SIG-M5 treated with dmso at 0.1 percent for 504 hours (cell line): ENCODE measurements around the gene ALLC.

Experiments
- DNase-seq: peaks from one replicate; lab custom pipeline; 2025; ENCODE audit not compliant: unreplicated experiment; lab: John Stamatoyannopoulos, UW

The ALLC gene

DNA sequence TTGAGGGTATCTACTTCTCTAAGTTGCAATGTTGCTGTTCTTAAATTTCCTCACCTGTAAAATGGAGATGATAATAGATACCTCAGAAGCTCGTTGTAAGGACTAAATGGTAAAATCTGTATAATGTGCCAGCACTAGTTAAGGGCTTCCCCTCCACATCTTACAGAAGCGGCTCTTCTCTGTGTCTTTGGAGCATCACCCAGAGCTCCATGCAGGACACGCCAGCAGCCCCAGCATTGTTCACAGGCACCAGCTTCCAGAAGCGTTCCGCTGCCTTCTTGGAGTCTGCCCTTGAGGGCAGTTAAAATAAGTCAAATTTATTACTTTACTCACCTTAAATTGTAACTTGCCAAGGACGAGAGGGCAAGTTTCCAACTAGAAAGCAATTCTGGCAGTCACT lies 51.2 kb downstream of the ALLC start:
- DNase-seq, result no peak

DNA sequence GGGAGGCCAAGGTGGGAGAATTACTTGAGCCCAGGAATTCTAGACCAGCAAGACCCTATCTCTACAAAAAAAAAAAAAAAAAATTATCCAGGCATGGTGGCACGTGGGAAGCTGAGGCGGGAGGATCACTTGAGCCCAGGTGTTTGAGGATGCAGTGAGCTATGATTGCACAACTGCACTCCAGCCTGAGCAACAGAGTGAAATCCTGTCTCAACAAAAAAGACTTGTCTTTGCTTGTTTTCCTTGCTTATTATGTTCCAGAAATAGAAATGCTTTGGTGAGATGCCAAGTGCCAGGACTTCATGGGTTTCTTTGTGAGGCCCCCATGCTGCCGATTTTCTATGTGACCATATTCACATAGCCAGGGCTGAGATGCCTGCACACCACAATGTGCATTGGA lies 54.4 kb downstream of the ALLC start:
- no peak for DNase-seq

DNA sequence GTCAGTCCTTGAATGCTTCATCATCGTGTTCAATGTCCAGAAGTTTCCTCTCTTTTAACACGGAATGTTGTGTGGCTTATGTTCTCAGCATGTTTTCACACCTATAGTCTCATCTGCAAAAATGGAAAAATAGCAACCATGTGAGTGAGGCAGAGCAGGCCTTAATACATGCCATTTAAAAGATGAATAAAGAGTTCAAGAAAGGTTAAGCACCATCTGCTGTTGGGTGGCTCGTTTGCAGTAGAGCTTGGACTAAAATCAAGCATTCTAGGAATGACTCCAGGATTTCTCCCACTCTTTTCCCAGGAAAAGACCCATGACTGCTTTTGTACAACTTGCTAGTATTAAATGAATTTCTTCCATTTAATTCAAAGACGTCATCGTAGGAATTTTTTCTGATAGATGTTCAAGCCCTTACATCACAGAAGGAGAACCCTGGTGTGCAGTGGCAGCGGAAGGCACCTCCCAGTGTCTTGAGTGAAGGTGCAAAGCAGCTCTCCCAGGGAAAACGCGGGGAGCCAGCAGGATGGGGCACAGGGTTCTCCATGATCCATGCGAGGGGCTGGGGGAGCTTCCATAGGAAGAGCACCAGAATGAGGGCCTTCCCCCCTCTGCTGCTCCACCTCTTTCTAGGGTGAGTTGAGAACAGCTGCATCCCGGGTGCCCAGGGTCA lies 55.0 kb downstream of the ALLC start:
- no peak for DNase-seq

DNA sequence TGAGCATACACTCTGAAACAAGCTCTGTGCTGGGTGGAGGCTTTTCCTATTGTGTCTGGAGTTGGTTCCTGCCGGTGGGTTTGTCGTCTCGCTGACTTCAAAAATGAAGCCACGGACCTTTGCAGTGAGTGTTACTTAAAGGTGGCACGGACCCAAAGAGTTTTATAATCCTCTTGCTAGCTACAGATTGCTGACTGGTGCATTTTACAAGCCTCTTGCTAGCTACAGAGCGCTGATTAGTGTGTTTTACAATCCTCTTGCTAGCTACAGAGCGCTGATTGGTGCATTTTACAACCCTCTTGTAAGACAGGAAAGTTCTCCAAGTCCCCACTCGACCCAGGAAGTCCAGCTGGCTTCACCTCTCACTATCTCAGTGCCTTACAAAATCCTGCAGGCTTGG lies 60.7 kb downstream of the ALLC start:
- DNase-seq, result no peak

DNA sequence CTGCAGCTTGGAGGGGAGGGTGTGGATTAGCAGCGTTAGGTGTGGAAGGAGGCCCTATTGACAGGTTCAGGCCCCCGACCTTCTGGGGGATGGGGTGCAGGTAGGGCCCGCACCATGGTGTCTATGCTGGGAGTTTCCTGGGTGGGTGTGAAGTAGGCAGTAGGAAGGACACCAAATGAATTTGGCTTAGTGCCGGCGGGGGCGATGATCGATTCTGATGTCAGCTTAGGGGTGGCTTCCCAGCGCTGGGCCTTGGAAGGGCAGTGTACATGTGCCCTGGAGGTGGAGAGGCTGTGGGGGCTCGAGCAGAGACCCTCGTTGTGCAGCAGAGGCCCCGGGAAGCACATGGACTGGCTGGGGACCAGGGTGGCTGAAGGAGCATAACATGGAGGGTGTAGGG lies 67.0 kb downstream of the ALLC start:
- no peak for DNase-seq

DNA sequence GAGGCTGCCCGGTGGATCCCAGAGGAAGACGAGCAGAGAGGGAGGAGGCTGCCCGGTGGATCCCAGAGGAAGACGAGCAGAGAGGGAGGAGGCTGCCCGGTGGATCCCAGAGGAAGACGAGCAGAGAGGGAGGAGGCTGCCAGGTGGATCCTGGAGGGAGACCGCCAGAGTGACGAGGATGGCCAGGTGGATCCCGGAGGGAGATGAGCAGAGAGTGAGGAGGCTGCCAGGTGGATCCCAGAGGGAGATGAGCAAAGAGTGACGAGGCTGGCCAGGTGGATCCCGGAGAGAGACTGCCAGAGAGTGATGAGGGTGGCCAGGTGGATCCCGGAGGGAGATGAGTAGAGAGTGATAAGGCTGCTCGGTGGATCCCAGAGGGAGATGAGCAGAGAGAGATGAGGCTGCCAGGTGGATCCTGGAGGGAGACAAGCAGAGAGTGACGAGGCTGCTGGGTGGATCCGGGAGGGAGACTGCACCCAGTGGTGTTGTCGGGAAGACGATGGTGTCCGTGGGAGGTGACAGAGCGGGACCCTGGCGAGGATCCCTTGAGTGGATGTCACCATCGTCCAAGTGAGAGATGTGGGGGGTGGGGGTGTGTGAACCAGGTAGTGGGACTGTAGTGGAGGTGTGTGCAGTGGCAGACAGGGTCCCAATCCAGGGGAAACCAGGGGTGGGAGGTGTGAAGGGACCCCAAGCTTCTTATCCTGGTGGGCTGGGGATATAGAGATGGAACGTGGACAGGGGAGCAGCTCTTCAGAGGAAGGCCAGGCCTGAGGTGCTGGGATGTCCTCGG lies 67.7 kb downstream of the ALLC start:
- no peak for DNase-seq

DNA sequence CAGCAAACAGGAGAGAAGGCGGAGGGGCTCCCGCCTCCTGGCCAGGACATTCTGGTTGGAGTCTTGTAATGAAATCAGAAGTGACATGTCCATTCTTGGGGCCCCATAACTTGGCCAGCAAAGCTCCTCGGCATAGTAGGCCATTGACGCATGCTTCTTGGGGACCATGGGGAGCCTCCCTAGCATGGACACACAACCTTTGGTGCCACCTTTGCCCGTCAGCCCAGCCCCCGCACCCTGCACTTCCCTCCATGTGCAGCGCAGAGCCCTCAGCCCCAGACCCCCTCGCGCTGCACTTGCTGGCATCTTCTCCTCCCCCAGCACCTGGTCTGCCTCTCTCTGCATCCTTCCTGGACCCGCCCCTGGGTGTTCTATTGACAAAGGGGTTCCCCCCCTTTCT lies 68.5 kb downstream of the ALLC start:
- no peak for DNase-seq

DNA sequence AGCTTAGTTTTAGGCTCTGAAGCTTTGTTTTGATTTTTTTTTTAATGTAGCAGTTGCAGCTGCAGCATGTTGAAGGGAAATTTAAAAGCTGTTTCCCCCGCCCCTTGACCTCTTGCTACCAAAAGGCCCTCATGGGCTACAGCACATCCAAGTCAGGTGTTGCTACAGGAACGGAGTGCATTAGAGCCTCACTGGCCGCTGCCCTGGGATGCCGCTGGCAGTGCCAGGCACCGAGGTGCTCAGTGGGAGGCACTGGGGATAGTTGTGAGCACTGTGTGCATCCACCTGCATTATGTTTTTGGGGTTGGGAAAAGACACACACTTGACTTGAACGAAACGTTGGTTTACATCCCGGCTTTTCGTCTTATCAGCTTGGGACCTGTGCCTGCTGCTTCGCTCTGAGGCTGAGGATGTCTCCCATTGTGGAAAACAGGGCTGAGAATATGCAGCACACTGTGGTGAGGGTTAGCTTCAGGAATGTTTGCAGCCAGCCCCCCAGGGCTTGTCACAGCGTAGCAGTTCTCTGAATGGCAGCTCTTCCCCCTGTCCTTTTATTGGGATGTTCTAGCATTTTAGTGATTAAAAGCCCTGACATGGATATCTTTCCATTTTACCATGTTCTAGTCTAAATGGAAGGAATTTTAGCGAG lies 69.5 kb downstream of the ALLC start:
- DNase-seq, result no peak

DNA sequence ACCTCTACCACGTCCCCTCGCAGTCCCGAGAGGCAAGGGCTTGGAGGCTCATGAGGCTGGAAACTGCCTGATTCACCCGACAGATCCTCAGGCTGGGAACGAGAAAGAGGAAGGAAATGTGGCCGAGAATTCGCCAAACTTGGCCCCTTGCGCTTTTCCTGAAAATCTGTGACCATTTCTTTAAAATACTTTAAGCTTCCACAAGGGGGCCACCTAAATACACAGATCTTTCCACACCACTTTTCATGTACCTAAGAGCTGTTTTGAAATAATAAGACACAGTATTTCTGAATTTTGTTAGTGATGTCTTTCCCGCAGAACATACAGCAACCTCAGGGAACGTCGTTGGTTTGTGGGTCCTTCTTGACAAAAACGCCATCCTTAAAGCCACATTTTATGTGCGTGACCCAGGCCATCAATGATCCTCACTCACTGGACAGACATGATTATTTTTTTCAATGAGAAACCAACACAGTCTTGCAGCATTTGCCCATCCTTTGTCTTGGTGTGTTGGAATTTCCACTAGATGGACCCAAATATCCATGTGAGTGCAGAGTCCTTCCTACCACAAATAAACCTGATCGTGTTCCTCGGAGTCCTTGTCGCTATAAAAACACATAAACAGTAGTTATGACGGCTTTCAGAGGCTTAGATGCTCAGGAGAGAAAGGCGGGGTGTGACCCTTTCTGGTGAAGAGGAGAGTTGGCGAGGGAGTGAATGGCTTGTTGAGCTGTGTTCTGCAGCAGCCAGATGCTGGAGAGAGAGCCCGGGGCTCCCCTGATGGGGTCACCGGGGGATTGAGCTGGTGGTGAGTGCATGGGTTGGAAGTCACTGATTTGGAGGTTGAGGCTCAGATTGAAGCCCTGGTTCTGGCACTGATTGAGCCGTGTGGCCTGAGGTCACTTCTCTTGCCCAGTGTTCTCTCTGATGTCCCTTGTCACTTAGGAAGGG lies 70.4 kb downstream of the ALLC start:
- DNase-seq, result peak; percentile 74

DNA sequence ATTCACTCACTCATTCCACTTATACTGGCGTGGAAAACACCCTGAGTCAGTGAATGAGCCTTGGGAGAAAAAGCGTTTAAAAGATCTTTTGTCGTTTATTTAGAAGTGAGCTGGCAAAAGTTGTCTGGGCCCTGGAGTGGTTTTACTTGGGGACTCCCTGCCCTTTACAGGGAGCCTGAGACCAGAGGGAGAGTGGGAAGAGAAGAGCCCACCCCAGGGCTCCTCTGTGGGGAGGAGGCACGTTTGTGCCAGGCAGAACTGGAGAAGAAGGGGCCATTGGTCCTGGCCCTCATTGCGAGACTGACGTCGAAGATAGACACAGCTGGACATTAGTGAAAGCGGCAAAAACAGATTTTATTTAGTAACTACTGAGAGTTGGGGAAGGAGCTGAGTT lies 71.1 kb downstream of the ALLC start:
- DNase-seq, result no peak

DNA sequence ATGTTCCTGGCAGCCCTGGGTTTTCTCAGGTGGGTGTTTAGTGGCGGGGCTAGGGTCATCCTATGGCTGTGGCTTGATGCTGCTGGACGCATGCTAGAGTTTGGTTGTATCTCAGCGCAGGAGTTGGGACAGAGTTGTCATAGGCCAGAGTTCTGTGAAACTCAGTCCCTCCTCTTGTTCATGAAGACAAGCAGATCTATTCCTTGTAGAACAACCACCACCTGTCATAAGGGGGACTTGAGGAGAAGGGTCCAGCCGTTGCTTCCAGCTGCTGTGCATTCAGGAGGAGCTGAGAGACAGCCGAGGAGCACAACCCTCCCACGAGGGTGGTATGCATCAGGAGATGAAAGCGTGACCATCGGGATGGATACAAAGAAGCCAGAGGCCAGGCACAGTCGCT lies 71.8 kb downstream of the ALLC start:
- DNase-seq, result no peak

DNA sequence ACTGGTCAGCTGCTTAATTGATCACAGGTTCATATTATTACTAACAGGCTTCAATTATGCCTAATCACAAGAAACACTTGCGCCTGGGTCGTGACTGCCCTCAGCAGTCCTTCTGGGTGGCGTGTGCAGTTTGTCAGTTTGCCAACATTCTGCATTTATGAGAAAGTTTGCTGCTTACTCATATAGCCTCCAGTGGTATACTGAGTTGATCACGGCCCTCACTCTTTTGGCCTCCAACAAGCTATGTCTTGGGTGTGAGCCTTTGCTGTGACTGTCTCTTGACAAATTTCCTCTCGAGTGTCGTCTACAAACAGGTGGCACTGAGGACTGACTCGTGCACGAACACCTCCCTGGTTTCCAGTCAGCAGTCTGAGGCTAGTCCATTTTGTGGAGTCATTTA lies 72.6 kb downstream of the ALLC start:
- DNase-seq, result no peak

DNA sequence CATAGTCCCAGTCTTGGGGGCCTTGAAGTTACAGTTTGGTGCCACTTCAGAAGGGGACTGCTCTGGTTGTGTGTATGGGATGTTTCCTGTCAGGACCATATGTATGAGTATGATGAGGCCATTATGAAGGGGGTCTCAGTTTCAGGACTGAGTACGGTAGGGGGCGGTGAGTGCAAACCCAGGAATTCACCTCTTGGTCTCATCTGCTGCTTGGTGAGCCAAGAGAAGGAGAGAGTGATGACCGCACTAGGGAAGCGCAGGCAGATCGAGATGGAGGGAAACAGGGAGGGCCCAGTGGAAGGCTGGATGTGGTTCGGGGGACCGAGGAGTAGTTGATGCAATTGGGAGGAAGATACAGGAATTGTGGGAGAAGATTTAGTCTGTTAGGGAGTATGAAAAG lies 73.8 kb downstream of the ALLC start:
- no peak for DNase-seq

DNA sequence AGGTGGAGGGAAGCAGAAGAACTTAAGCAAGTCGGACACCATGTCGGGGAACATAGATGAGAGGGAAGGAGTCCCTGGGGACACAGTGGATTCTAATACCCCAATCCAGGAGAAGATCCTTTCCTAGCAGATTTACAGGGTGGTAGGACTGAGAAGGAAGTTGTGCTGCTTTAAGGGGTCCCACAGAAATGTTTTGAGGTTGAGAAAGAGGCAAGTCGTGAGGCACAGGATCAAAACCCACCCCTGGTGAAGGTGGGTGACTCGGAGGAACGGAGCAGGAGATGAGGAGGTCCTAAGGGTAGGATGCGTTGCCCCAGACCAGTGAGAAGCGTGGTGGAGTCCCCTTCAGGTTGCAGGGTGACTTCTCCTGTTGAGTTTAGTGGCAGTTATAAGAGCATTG lies 78.1 kb downstream of the ALLC start:
- DNase-seq, result no peak

DNA sequence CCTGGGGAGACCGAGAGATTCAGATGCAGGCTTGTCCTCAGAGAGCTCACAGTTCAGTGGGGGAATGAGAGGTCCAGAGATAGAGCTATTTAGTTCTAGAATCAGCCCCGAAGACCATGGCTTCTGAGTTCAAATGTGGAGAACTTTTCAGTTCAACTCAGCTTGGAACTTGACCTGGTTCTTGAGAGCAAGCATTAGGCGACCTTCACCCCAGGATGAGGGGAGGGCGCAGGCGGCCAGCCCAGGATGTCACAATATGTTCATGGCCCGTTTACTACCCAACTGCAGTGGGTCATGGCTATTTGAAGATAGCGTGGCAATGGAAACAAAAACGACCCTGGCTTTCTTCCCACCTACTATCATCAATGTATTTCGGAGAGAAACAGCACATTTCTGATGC lies 79.1 kb downstream of the ALLC start:
- DNase-seq, result no peak

DNA sequence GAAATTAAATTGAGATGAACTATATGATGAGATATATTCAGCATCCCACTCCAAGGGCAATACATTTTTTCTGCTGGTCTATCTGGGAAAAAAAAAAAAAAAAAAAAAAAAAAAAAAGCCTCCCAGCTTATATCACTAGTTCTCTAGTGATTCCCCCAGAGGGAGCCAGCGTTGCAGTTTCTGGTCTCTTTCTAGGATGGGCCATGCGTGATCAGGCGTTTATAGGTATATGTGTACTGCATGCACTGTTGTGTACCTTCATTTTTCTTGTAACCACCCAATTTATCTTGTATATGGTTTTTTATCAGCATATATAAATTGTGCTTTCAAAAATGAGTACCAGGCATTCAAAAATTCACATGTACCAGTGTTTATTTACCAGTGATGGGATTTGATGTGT lies 80.5 kb downstream of the ALLC start:
- peak; percentile 36 for DNase-seq

DNA sequence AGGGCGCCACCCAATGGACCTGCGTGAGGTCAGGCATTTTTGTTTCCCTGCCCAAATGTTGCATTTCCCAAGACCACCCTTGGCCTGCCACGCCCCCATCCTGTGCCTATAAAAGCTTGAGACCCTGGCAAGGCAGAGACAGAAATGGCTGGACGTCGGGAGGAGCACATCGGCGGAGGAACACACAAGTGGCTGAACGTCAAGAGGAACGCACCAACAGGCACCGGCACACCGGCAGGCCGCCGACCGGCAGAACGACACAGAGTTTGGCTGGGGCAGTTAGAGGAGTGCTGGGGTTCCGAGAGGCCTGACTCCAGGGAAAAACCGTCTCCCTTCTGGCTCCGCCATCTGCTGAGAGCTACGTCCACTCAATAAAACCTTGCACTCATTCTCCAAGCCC lies 81.3 kb downstream of the ALLC start:
- no peak for DNase-seq

DNA sequence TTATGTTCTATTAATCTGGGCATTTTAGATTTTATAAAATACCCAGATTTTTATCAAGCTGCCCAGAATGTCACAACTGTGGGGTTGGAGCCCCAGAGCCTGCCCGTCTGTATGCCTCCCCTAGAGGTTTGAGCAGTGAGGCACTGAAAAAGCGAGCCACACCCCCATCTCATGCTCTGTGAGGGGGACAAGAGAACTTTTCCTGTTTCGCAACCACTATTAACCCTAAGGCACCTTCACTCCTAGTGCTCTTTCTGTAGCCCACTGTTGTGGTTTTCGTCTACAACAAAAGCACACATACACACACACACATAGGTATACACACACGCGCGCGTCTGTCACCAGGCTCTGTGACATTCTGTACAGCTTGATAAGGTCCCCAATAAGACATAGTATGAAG lies 83.4 kb downstream of the ALLC start:
- no peak for DNase-seq

DNA sequence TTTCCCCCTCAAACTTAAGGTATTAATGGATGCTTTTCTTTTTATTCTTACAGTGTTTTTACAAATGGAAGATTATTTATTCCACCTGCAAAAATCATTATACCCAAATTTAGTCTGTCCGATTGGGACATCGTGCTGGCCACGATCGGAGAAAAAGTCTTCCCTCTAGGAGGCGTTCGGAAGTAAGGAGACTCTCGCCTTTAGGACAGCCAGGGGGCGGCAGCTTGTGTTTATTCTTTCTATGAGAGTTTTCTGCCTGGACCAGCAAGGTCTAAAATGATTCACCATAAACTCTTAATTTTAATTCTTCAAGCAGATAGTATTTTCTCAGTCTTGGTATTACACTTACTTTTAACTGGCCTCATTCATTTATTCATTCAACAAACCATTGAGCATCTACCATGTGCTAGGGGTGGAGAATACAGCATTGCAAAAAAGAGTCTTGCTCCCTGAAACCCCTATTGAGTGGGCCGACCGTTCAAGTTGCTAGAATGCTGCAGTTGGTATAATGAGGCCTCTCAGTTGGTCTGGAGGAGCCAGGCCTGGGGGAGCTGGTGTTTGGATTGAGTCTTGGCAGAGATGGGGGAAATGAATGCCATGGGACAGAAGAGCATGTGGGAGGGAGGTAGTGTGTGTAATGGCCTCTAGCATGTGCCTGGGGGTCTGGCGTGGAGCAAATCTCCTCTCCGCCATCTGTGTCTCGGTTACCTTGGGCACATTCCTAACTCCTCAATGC lies 84.0 kb downstream of the ALLC start:
- no peak for DNase-seq

DNA sequence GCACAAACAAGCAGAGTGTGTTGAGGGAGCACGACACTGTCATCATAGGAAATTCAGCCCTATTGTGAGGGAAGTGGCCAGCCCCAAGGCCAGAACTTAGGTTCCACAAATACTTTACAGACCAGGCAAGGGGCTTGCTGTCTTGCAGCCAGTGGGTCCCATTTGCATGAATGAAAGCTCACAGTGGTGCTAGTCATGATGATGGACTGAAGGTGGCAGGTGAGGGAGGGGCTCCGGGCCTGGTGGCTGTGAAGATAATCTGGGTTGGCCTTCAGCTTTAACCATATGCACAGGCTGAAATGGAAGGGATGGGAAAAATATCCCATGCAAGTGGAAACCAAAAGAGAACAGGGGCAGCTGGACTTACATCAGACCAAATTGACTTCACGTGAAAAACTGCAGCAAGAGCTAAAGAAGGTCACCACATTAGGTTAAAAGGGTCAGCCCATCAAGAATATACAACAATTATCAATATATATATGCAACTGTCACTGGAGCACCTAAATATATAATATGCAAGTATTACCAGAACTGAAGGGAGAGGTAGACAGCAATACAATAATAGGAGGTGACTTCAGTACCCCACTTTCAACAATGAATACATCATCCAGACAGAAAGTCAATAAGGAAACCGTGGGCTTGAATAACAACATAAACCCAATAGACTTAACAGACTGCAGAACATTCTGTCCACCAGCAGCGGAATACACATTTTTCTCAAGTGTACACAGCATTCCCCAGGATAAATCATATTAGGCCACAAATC lies 84.9 kb downstream of the ALLC start:
- DNase-seq, result no peak
